AG04449 (cell line): ENCODE results near the gene DUSP14.

Experiments used
- CTCF ChIA-PET: fragments of 350-600 bp; formaldehyde crosslinking; extraction: SDS; loops from one replicate; lab custom pipeline; 2021; ENCODE audit warnings: antibody characterized with exemption; lab: Yijun Ruan, JAX
- POLR2A ChIA-PET: fragments of 400-600, 350-600 bp; formaldehyde crosslinking; extraction: SDS; loops from one replicate; lab custom pipeline; 2020; ENCODE audit warnings: antibody characterized with exemption, inconsistent platforms; lab: Yijun Ruan, JAX
- DNase-seq: peaks from one replicate; pipeline ENCODE4 v3.0.0-alpha.2; 2010; ENCODE audit warnings: low read depth, low spot score
- H3K4me3 ChIP-seq: 2 replicates; pipeline ENCODE4 v1.5.1; 2011; ENCODE audit warnings: low read depth, mild to moderate bottlenecking, control low read depth, low read length
- TF ChIP-seq, protein P1 (sequence below): IDR thresholded peaks from one replicate; pipeline ENCODE4 v1.5.1; 2011; ENCODE audit warnings: mild to moderate bottlenecking, moderate library complexity, low read length, control low read depth, inconsistent platforms; ENCODE audit not compliant: insufficient read depth; ENCODE audit errors: missing control alignments

DUSP14 gene

GRCh38 chr17:37551788-37552187 lies 62.1 kb downstream of the DUSP14 start:
- ChIA-PET CTCF (interaction anchor here (1.4 to 10.5 kb wide), 3 partner anchors 14 to 24 kb away, joined by 3 to 53 read pairs (median 4); no protein-coding TSS in a partner anchor), POLR2A (no interaction called here)
- DNase-seq: no peak
- H3K4me3 ChIP-seq: no peak overlapping the region
- TF ChIP-seq, protein P1, sequence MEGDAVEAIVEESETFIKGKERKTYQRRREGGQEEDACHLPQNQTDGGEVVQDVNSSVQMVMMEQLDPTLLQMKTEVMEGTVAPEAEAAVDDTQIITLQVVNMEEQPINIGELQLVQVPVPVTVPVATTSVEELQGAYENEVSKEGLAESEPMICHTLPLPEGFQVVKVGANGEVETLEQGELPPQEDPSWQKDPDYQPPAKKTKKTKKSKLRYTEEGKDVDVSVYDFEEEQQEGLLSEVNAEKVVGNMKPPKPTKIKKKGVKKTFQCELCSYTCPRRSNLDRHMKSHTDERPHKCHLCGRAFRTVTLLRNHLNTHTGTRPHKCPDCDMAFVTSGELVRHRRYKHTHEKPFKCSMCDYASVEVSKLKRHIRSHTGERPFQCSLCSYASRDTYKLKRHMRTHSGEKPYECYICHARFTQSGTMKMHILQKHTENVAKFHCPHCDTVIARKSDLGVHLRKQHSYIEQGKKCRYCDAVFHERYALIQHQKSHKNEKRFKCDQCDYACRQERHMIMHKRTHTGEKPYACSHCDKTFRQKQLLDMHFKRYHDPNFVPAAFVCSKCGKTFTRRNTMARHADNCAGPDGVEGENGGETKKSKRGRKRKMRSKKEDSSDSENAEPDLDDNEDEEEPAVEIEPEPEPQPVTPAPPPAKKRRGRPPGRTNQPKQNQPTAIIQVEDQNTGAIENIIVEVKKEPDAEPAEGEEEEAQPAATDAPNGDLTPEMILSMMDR: no peak

DNA sequence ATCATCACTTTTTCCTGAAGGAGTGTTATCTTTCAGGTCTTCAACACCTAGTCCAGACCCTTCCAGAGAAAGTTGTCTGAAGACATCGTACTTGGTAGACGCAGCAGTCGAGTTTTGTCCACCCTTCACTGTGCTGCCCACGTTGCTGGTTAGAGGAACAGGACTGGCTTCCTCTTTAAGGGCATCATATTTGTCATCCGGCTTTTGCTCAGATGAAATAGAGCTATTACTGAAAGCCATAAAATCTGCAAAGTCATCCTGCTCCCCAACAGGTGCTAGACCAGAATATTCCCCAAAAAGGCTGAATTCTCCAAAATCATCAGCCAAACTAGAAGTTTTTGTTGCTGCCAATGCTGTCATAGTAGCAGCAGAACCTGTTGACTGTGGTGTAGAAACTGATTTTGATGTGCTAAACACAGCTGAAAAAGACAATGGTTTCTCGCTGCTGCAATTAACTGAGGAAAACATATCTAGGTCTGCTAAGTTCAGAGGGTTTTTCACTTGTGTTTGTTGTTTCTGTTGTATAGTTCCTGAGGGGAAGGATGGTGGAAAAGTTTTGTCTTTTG lies 63.8 kb downstream of the DUSP14 start:
- ChIA-PET CTCF (interaction anchor here (1.2 to 10.5 kb wide), 3 partner anchors 16 to 26 kb away, joined by 3 to 53 read pairs (median 4); no protein-coding TSS in a partner anchor), POLR2A (no interaction called here)
- no peak for DNase-seq
- no peak overlapping the region for H3K4me3 ChIP-seq
- TF ChIP-seq, protein P1: no peak

GRCh38 chr17:37555386-37555785 lies 65.7 kb downstream of the DUSP14 start:
- DNase-seq: no peak
- H3K4me3 ChIP-seq: no peak overlapping the region
- TF ChIP-seq, protein P1: no peak
- ChIA-PET CTCF (interaction anchor here (10.5 kb wide), 1 partner anchor 15 kb away, joined by 53 read pairs; no protein-coding TSS in a partner anchor), POLR2A (interaction anchor here (0.8 kb wide), 1 partner anchor 54 kb away, joined by 5 read pairs; the partner anchor contains the start of gene SYNRG)

DNA sequence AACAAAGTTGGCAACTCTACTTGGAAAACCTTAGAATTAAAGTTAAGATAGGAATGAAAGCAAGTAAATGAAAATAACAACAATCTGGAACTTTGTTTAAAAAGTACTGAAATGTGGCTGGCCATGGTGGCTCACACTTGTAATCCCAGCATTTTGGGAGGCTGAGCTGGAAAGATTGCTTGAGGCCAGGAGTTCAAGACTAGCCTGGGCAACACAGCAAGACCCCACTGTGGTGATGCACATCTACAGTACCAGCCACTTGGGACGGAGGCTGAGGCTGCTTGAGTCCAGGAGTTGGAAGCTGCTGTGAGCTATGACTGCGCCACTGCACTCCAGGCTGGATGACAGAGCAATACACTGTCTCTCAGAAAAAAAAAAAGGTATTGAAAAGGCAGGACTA lies 67.8 kb downstream of the DUSP14 start:
- no peak overlapping the region for H3K4me3 ChIP-seq
- DNase-seq: no peak
- POLR2A ChIA-PET: no interaction called here
- TF ChIP-seq, protein P1: no peak
- CTCF ChIA-PET: interaction anchor here (10.5 kb wide), 1 partner anchor 13 kb away, joined by 53 read pairs; no protein-coding TSS in a partner anchor

DNA sequence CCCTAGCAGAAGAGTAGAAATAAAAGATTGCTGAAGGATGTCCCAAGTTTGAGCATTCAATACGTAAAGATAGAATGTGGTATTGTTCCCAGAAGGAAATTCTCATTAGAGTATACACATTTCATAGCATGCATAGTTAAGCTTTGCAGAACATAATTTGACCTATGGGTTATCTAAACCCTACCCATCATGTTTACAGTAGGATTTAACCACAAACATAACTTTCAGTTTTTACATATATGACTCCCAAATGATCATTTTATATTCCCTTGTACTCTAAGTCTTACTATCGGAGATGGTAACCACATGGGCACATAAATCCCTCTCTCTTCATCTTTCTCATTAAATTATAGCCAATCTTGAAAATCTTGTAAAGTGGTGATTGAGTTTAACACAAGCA lies 68.6 kb downstream of the DUSP14 start:
- TF ChIP-seq, protein P1: no peak
- ChIA-PET CTCF (interaction anchor here (10.5 kb wide), 1 partner anchor 12 kb away, joined by 53 read pairs; no protein-coding TSS in a partner anchor), POLR2A (no interaction called here)
- DNase-seq: no peak
- no peak overlapping the region for H3K4me3 ChIP-seq

- ChIA-PET CTCF (no interaction called here), POLR2A (no interaction called here)
- DNase-seq: no peak
- H3K4me3 ChIP-seq: no peak overlapping the region
- TF ChIP-seq, protein P1: no peak
Observed at GRCh38 chr17:37562016-37562745, 72.5 kb downstream of the DUSP14 start.
